HG02943 (cell line): Measurements from ENCODE around the gene NFX1.

ENCODE experiments used
- ATAC-seq: cut with Tn5 transposase; IDR thresholded peaks from one replicate; pipeline ENCODE4 v1.9.1; 2021; ENCODE audit warnings: mild to moderate bottlenecking, low read depth, moderate library complexity; ENCODE audit not compliant: unreplicated experiment

NFX1 gene

DNA sequence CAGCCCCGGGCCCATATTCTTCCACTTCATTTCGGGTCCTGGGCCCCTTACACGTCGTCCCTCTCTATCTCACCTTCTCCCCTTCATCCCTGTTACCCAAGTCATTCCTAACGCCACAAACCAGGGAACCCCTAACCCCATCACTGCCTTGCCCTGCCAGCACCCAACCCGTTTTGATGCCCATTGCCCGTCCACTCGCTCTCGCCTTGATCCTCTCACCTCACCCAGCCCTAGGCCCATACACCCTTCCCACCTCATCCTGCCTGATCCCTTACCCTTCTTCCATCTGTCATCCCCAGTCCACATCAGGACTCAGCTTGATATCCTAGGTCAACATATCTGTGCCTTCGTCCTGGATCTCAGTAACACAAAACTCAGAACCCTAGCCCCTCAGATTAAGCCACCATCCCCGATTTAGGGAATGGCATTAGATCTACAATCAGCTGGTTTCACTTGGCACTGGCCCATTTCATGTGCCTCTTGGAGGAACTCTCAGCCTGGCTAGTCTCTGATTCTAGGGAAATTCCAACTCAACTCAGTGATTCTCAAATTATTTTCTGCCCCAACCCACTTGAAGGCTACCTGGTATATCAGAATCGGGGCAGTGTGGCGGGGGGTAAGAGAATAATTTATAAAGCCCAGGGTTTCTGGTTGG, 25.0 kb upstream of the NFX1 start:
- ATAC-seq, result no peak

DNA sequence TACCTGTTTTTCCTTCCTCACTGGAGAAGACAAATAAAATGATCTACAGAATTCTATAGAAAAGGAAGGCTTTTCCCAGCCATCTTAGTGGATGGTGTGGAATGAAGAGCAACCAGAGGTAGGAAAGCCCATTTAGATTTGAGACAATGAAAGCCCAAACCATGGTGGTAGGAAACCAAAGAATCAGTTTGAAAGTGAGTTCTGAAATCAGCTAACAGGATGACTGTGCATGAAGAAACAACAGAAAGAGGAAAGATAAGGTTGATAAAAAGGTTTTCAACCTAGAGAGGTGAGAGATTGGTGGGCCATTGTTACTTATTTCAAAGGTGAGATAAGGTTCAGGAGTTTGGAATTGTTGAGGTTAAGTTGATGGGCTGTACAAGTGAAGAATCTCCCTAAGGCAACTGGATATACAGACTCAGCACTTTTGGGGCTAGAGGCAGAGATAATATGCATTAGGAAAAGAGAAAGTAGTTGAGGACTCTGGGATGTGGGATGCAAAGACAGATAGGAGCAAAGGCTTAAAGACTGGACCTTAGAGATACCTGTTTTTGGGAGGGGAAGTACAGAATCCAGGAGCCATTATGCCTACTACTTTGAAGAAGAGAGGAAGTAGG, 23.1 kb upstream of the NFX1 start:
- ATAC-seq, result no peak

DNA sequence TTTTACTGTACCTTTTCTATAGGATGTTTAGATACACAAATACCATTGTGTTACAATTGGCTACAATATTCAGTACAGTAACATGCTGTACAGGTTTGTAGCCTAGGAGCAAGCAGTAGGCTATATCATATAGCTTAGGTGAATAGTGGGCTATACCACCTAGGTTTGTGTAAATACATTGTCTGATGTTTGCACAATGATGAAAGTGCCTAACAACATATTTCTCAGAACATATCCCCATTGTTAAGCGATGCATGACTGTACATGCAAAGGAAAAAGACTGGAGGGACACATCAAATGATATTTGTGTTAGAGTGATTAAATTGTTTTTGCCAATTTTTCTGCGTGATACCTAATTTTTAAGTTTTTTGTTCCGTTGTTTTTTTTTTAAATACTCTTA, 20.2 kb upstream of the NFX1 start:
- no peak for ATAC-seq

DNA sequence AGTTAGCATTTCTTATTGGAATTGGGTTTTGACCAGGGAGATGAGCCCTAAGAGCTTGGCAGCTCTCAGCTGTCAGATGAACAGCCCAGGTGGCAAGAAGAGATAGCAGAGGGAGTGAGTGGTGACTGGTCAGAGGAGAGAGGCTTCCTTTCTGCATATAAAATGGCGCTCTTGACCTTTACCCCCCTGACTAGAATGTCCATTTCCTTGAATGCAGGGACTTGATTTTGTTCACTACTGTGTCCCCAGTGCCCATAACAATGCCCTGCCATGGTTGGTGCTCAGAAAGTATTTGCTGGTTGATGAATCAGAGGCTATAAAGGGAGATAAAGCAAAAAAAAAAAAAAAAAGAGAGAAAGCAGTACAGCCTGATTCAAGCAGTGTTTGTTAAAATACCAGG, 18.3 kb upstream of the NFX1 start:
- ATAC-seq, result no peak

DNA sequence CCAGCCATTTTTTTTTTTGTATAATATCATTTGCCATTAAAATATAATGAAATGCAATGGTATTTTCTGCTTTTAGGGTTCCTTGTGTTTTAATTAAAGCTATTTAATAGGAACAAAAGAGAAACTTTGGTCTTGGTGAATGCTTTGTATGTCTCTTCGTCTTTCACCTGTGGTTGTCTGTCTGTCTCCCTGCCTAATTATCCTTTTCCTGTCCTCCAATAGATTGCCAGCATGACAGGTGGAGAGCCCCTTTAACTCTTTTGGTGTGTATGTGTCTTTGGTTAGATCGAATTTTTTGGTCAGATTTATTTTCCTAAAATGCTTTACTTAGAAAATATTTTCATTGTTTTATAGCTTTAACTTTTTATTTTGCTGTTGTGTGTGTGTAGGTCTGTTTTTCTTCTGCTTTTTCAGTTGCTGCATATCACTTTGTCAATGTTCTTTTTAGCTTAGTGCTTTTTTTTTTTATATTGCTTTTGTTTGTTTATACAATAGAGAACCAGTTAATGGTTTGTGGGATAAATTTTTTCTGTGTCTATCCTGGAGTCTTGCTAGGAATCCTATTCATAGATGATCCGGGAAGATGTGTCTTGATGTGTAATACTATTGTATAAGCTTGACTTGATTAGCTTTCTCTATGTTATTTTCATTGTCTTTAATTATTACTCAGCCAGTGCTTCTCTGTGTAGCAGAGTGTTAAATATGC, 16.9 kb upstream of the NFX1 start:
- ATAC-seq, result no peak

DNA sequence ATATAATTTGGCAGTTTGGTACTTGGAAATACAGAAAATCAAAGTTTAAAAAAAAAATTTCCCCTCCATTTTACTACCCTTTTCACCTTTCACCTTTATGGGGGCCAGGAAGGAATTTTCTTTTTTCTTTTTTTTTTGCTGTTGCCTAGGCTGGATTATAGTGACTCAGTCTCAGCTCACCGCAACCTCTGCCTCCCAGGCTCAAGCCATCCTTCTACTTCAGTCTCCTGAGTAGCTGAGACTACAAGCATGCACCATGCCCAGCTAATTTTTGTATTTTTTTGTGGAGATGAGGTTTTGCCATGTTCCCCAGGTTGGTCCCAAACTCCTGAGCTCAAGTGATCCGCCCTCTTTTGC, 16.4 kb upstream of the NFX1 start:
- no peak for ATAC-seq

DNA sequence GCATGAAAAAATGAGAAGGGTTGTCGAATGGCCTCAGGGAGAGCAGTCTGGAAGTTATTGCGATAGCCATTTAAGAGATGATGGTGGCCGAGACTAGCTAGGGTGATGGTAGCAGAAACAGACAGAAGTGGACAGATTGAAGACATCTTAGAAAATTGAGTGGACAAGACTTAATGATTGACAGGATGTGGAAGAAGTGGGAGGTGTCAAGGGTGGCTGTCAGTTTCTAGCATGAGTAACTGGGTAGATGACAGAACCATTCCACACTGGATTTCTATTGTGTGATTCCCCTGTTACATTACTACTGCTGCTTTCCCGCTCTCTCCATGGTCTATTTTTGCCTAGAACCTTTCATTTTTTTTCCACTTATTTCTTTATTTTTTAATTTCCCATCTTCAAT, 12.8 kb upstream of the NFX1 start:
- ATAC-seq, result no peak

DNA sequence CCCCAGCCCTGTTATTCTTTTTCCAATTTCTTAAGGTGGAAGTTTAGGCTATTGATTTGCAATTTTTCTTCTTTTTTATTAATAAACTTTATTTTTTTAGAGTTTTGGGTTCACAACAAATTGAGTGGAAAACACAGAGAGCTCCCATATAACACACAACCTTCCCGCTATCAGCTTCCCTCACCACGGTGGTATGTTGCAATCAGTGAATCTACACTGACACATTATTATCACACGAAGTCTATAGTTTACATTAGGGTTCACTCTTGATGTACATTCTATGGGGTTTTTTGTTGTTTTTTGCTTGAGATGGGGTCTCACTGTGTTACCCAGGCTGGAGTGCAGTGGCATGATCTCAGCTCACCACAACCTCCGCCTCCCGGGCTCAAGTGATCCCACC, 4.8 kb upstream of the NFX1 start:
- no peak for ATAC-seq

DNA sequence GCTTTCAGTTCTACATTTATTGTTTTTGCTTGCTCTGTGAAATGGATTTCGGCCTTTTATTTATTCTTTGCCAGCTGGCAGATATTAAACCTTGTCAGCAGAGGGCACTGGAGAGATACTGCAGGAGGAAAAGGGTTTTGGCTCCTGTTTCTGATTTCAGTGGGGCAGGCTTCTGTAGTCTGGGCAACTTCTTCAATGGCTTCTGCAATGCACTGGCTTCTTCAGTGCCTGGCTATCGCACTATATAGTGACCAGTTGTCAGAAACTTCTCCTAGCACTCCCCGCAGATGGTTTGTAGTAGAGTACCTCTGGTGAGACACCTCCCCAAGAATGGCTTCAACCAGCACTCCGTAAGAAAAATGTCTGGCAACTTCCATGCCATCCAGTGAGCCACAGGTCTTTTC, 3.2 kb upstream of the NFX1 start:
- no peak for ATAC-seq

DNA sequence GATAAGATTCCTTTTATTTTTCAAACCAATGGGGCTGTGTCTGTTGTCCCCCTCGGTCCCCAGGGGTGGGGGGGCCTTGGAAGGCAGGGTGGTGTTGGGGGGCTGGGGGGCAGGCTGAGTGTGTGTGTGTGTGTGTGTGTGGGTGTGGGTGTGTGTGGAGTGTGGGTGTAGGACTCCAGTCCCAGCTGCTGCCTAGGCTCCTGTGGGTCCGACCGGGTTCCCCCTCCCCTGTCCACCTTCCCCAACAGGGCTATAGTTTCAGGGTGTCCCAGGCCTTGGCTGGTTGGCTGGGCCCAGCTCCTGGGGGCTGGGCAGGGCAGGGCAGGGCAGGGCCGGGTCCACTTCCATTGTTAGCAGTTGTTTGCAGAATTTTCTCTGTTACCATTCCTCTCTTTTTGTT, 2.1 kb upstream of the NFX1 start:
- ATAC-seq, result no peak

DNA sequence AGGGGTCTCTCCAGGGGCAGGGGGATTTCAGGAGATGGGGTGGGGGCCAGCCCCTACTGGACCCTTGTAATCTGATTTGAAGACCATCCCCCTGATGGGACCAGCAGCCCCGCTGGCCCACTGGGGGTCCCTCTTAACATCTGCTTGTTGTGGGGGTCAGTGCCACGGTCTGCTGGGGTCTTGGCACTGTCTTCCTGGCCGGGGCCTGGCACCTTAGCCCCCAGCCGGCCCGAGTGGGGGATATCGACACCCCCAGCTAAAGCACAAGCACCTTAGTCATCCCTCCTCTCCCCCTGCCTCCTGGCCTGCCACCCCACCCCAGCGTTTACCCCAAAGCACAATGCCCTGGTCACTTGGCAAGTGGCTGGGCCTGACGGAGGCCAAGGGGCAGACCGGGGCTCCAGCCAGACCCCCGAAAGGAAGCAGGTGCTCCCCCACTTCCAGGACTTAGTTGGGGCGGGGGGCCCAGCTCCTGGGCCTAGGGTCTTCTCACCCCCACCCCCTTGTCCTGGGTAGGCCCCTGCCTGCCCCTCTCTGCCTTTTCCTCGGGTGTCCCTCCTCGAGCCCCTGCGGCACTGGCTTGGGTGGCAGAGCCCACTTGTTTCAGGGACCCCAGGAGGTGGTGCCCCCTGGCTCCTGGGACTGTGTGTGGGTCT, 1.4 kb upstream of the NFX1 start:
- no peak for ATAC-seq

DNA sequence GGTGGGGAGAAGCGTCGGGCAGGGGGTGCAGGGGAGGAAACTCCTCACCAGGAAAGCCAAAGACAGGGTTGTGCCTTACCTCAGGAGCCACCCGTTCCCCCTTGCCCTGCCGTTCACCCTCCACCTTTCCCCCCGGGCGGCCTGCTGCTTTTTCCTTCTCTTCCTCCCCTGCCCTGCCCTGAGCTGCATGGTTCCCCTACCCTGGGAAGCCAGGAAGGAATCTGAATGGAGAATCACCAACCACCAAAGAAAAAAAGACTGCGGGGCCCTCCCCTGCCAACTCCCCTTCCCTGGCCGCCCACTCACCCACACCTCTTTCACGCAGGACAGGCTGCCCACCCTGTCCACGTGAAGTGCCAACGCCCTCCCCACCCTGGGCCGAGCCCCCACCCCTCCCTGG, 820 bp upstream of the NFX1 start:
- ATAC-seq, result no peak

DNA sequence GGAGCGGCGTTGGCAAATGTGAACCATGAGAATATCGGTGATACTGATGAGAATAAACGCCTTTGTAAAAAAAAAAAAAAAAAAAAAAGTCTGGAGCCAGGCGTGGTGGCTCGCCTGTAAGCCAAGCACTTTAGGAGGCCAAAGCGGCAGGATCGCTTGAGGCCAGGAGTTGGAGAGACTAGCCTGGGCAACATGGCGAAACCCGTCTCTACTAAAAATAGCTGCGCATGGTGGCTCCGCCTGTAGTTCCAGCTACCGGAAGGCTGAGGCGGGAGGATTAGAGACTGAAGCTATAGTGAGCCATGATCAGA, 425 bp upstream of the NFX1 start:
- ATAC-seq, result no peak

DNA sequence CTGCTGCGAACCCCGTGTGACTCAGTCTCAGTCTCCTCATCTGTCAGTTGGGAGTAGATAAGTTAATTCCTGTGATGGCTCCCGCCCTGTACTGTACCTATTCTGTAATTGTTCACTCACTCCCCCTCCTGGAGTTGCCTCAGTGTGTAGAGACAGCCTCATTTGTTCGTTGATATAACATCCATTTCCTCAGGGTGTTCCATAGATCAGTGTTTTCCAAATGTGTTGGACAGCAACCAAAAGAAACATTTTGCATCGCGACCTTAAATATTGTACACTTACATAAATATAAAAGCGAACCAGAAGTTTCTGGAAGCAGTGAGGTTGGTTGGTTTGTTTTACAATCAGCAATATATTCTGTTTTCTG, 698 bp downstream of the NFX1 start:
- no peak for ATAC-seq

DNA sequence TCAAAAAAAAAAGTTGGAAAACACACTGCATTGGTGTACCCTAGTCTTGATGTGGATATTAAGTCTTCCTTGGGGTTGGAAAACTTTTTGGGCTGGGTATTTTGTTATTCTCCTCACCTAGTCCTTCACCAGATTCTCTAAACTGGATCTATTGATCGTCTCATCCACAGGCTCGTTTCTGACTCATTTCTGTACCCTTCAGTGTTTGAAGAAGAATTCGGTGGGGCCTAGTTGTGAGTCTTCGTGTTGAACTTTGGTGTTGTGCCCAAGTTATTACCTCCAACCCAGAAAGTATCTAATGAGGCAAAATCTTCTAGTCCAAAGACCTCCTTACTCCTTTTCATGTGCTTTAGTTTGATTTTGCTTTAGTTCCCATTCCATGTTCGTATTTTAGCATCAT, 1.6 kb downstream of the NFX1 start:
- no peak for ATAC-seq

DNA sequence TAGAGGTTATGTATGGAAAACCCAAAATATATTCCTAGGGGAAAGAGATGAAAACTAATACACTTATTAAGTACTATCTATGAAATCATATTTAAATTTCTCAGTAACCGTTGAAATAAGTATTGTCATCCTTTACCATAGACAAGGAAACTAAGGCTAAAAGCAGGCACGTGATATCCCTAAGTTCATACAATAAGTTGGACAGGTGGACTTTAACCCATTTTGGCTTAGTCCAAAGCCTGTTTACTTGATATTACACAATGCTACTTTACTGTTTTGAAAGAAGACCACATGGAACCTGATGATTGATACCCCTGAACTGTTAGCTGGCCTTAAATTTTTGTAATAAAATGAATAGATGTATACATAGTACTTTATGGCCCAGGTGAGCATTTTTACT, 3.5 kb downstream of the NFX1 start:
- no peak for ATAC-seq

DNA sequence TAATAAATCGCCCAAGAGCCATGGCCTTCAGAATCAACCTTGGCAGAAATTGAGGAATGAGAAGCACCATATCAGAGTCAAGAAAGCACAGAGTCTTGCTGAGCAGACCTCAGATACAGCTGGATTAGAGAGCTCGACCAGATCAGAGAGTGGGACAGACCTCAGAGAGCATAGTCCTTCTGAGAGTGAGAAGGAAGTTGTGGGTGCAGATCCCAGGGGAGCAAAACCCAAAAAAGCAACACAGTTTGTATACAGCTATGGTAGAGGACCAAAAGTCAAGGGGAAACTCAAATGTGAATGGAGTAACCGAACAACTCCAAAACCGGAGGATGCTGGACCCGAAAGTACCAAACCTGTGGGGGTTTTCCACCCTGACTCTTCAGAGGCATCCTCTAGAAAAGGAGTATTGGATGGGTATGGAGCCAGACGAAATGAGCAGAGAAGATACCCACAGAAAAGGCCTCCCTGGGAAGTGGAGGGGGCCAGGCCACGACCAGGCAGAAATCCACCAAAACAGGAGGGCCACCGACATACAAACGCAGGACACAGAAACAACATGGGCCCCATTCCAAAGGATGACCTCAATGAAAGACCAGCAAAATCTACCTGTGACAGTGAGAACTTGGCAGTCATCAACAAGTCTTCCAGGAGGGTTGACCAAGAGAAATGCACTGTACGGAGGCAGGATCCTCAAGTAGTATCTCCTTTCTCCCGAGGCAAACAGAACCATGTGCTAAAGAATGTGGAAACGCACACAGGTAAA, 4.5 kb downstream of the NFX1 start:
- ATAC-seq, result no peak

DNA sequence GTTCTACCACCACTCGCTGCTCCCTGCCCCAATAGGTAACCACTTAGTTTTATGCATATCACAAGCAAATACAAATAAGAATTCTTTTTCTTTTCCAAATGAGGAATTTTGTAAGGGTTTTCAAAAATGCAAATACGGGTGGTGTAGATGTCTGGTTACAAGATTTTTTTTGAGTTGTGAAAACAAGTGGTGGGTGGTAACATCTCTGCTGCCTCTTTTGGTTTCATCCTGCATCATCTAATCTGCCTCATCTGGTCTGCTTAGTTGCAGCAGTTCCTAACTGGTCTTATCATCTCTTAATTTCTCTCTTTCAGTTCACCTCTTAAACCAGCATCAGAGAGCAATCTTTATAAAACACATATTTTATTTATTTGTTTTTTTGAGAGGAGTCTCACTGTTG, 5.3 kb downstream of the NFX1 start:
- no peak for ATAC-seq

DNA sequence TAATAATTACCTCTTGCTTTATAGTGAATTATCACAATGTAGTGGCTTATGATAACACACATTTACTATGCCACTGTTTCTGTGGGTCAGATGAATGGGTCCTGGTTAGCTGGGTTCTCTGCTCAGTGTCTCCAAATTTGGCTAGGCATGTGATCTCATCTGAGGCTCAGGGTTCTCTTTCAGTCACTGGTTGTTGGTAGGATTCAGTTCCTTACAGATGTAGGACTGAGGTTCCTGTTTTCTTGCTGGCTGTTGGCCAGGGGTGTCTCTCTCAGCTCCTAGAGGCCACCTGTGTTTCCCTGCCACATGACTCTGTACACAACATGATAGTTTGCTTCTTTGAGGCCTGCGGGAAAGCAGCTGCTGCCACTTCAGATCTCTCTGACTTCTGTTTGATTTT, 7.1 kb downstream of the NFX1 start:
- ATAC-seq, result peak; percentile 85

DNA sequence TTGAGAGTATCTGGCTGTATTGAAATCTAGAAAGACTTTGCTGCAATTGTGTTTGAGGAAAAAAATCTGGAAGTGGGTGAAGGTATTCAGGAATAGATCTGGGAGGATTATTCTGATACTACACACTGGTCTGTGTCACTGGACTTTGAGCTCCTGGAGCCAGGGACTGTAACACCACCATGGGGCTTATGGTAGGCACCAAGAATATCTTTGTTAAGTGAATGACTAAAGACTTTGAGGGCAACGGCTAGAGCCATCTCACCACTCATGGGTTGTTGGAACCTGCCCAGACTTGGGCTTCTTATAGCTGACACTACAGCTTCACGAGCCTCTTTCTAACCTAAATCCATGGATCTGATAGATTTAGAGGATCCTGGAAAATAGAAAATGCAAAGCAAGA, 10.2 kb downstream of the NFX1 start:
- no peak for ATAC-seq

DNA sequence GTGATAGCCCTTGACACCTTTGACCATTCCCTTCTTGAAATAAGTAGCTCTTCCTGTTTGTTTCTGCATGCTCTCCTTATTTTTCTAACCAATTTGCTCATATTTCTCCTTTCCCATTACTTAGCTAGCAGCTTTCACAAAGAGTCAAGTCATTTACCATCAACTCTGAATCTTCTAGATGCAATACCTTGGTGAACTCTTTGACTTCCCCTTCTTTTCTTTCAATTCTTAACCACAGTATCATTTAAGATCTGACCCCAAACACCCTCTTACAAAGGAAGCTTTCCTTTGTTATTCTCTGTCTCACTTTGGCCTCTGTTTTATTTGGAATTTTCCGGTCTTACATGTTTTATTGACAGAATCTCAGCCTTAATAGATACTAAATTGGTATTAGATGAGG, 14.0 kb downstream of the NFX1 start:
- ATAC-seq, result no peak
